GM21447 (cell line): ENCODE data around the gene ARL4D.
"Not testable (repeated sequence)": the region's sequence is repeated elsewhere in the genome, so short reads cannot be mapped to it uniquely, and the experiment has no call there.

ENCODE experiments used
- ATAC-seq: cut with Tn5 transposase; IDR thresholded peaks from one replicate; pipeline ENCODE4 v1.9.1; 2021; ENCODE audit not compliant: unreplicated experiment

The ARL4D gene

GRCh38 chr17:43368740-43369506 lies 29.9 kb upstream of the ARL4D start:
- peak; percentile 28 for ATAC-seq

- ATAC-seq, result no peak
These were observed 28.8 kb upstream of the ARL4D start for GRCh38 chr17:43369986-43370385.

DNA sequence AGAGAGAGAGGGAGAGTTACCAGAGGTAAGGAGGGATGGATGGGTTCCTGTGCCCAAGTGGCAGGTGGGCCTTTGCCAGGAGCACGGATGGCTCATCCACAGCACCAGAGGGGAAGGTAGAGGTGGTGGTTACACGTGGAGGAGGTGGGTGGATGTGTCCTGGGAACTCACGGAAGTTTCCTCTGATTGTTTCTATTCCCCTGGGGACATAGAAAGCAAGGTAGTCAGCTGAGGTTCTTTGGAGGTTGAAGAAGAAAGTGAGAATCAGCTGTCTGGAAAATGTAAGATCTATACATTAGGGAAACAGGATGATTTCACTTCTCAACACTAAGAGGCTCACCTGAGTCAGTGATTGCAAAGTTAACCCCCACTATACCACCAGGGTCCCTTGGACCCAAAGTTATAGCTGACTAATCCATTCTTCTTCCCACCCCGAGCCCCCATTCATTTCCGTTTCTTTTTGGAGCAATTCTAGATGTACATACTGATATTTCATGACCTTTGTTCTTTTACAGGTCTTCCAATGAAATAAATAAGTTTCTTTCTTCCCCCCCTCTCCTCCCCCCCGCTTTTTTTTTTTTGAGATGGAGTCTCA lies 27.5 kb upstream of the ARL4D start:
- no peak for ATAC-seq

- no peak for ATAC-seq
These were observed 26.4 kb upstream of the ARL4D start for GRCh38 chr17:43372273-43372911.

DNA sequence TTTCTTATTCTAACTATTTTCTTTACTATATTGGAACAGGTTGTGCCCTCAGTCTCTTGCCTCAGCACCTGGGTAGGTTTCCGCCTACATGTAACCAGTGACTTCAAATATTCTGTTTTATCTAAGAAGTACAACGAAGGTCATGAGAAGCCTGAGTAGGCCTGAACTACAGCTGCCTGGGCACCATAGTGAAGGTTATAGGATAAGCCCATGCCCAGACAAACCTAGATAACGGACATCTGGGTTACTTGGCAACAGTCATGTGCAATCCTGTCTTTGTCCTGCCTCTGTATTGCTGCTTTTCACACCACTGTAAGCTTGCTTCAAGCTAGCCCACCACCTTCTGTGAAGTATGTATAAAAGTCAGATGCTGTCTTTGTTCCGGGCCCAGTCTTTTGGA lies 25.4 kb upstream of the ARL4D start:
- ATAC-seq, result no peak

- not testable (repeated sequence) for ATAC-seq
These were observed 22.9 kb upstream of the ARL4D start for GRCh38 chr17:43375915-43376314.

DNA sequence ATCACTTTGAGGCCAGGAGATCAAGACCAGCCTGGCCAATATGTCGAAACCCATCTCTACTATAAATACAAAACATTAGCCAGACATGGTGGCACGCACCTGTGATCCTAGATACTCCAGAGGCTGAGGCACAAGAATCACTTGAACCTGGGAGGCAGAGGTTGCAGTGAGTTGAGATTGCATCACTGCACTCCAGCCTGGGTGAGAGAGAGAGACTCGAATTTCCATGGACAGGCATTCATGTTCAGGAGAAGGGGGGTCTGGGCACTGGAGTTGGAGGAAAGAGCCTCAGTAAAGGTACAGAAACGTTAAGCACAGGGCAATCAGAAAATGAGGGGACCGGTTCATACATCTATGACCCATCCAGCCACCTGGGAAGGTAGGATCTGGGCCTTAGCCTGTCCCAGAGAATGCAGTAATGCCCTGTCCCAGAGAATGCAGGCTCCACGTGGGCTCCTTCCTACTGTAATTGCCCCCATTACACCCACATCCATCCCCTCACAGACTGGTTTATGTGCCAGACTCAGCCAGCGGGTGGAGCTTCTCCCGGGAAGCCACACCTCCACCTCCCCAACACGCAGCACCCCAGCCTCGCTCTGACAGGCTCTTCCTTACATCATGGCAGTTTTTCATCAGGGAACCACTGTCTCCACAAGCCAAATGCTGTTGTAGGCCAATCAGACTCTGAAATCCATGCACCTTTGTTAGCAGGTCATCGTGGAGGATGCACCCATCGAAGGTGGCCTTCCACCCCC lies 21.6 kb upstream of the ARL4D start:
- no peak for ATAC-seq

DNA sequence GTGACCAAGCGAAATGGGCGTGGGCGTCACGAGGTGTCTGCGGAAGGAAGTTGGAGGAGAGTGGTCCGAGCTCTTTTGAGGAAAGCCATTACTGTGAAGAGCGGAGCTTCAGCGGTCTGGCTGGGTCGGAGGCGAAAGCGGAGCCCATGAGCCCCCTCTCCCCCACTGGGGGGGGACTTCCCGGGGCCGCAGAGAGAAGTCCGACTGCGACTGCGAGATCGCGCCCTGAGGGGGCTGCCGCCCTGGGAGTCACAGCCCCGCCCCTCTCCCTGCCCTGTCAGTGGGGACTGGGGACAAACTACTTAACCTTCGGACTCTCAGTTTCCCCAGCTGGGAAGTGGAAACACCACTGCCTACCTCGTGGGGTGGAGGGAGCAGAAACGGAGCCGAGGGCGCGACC lies 20.0 kb upstream of the ARL4D start:
- no peak for ATAC-seq

DNA sequence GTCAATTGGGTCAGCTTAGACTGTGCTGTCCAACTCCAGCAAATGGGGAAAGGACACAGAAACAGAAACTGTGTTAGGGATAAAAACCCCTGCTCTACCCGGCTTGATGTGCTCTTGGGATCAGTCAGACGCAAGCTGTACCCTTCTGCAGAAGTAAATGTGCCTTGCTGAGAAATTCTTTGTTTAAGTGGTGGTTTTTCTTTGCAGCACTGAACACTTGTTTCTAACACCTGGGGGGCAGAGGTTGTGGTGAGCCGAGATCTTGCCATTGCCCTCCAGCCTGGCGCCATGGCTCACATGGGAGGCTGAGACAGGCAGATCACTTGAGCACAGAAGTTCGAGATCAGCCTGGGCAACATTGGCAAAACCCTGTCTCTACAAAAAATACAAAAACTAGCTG lies 18.5 kb upstream of the ARL4D start:
- ATAC-seq, result no peak

DNA sequence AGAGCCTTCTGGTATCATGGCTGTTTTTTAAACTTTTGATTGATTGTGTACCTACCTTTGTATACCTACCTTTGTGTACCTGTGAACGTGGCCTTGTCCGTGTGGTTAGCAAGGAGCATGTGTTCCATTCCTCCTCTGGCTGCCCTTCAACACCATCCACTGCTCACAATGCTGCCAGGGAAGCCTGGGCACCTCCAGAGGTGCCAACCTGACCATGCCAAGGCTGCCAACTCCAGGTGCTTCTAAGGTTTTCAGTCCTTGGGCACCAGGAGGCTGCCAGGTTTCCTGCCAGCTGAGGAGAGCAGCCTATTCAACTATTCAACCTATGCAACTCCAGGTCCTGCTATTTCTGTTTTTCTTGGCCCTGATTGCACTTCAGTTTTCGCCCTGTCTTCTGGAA lies 17.6 kb upstream of the ARL4D start:
- ATAC-seq, result no peak

GRCh38 chr17:43381621-43382020 lies 17.2 kb upstream of the ARL4D start:
- ATAC-seq, result no peak

GRCh38 chr17:43382776-43383175 lies 16.0 kb upstream of the ARL4D start:
- ATAC-seq, result no peak

- no peak for ATAC-seq
These were observed 15.4 kb upstream of the ARL4D start for GRCh38 chr17:43383372-43383771.

DNA sequence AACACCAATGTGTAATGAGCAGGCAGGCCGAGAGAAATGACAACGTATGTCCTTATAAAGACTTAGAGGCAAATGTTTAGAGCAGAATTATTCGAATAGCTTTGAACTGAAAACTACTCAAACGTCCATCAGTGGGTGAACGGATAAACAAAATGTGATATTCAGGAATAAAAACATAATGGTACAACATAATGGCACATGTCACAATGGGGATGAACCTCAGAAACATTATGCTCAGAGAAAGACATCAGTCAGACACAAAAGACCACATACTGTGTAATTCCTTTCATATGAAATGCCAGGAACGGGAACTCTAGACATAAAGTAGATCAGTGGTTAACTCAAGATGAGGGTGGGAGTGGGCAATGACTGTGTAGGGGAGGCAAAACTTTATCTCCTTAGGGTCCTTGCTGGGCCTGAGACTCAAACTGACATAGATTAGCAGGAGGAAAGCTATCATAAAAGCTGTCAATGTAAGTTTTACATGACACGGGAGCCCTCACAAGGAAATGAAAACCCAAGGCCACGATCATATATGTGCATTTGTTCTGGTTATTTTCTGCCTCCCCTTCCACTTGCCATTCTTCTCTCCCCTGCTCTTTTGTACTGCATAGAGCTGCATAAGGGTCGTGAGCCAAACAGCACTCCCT lies 14.8 kb upstream of the ARL4D start:
- ATAC-seq, result no peak

GRCh38 chr17:43384476-43384862 lies 14.3 kb upstream of the ARL4D start:
- no peak for ATAC-seq

- no peak for ATAC-seq
These were observed 13.6 kb upstream of the ARL4D start for GRCh38 chr17:43385046-43385831.

- ATAC-seq, result peak; percentile 63
These were observed 10.3 kb upstream of the ARL4D start for GRCh38 chr17:43388359-43389045.

GRCh38 chr17:43389046-43389947 lies 9.5 kb upstream of the ARL4D start:
- ATAC-seq, result peak; percentile 50

DNA sequence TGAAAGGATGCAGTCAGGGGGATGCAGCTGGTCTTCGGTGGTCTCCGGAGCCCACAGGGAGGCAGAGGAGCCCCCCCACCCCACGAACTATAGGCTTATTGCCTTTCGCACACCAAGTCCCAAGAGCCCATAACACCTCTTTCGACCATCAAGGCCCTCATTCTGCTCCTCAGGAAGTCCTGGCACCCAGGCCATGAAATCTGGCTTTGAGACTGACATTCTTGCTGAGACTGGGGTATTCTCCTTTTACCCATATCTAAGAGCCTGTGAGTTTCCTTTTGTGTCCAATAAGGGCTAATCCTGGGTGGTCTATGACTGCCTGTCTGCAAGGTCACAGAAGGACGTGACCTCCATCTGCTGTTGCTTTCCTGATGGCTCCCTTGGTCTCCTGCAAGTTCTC lies 6.4 kb upstream of the ARL4D start:
- no peak for ATAC-seq
